Prostate gland (tissue), 2 donors: ENCODE measurements around the gene RTBDN.

Experiments used
- POLR2A ChIP-seq: fragments of 450-650 bp; IDR thresholded peaks from one replicate; pipeline ENCODE4 v1.6.1; 2016; ENCODE audit warnings: antibody characterized with exemption, mild to moderate bottlenecking
- POLR2AphosphoS5 ChIP-seq: sonication (generic); formaldehyde crosslinking; IDR thresholded peaks from one replicate; pipeline ENCODE4 v1.6.1; 2017; ENCODE audit warnings: antibody characterized with exemption
- TF ChIP-seq, protein P1 (sequence below), 4 experiments: fragments of 200-600 bp in 2 of 4; fragments of 450-650 bp in 2 of 4; sonication (generic) in 2 of 4; IDR thresholded peaks; 1 replicate in 3 of 4; 2 replicates in 1 of 4; pipeline ENCODE4 v1.5.1; 2016 to 2019; ENCODE audit warnings: antibody characterized with exemption in 4 of 4, mild to moderate bottlenecking in 2 of 4, moderate library complexity in 2 of 4

DNA sequence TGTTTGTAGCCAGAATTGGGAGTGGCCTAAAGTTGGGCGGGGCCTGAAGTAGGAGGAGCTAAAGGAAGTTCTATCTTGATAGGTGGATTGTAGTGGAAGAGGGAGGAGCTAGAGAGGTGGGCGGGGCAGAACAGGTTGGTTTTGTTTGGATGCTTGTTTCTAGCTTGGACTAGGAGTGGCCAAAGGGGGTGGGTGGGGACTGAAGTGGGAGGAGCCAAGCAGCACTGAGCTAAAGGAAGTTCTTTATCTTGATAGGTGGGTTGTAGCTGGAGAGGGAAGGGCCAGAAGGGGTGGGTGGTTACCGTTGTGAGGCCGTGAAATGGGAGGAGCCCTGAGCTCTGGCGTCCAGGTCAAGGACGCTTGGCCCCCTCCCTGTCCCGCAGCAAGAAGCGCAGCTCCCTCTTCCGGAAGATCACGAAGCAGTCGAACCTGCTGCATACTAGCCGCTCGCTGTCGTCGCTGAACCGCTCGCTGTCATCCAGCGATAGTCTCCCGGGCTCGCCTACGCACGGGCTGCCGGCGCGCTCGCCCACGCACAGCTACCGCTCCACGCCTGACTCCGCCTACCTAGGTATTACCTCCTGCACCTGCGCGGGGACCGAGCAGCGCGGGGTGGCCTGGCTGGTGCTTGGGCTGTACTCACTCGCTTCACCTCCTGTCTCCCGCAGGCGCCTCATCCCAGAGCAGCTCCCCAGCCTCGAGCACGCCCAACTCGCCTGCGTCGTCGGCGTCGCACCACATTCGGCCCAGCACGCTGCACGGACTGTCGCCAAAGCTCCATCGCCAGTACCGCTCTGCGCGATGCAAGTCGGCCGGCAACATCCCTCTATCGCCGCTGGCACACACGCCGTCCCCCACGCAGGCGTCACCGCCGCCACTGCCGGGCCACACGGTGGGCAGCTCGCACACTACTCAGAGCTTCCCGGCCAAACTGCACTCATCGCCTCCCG lies 38.8 kb upstream of the RTBDN start:
- TF ChIP-seq, protein P1, sequence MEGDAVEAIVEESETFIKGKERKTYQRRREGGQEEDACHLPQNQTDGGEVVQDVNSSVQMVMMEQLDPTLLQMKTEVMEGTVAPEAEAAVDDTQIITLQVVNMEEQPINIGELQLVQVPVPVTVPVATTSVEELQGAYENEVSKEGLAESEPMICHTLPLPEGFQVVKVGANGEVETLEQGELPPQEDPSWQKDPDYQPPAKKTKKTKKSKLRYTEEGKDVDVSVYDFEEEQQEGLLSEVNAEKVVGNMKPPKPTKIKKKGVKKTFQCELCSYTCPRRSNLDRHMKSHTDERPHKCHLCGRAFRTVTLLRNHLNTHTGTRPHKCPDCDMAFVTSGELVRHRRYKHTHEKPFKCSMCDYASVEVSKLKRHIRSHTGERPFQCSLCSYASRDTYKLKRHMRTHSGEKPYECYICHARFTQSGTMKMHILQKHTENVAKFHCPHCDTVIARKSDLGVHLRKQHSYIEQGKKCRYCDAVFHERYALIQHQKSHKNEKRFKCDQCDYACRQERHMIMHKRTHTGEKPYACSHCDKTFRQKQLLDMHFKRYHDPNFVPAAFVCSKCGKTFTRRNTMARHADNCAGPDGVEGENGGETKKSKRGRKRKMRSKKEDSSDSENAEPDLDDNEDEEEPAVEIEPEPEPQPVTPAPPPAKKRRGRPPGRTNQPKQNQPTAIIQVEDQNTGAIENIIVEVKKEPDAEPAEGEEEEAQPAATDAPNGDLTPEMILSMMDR (IDR thresholded peaks at IDR 0.05), result no peak
- no peak for TF ChIP-seq POLR2AphosphoS5
- no peak for TF ChIP-seq POLR2A
